Hepatocyte (in vitro differentiated cells): ENCODE data around the gene SMAP1.

ENCODE experiments used
- CTCF ChIP-seq: fragments of 200-600 bp; sonication (generic); IDR thresholded peaks from 2 replicates; pipeline ENCODE4 v1.5.1; 2016; ENCODE audit warnings: antibody characterized with exemption, mild to moderate bottlenecking; ENCODE audit not compliant: poor library complexity
- EZH2 ChIP-seq: fragments of 200-600 bp; sonication (generic); IDR thresholded peaks from 2 replicates; pipeline ENCODE4 v1.6.1; 2016; ENCODE audit warnings: antibody characterized with exemption, mild to moderate bottlenecking, borderline replicate concordance

- TF ChIP-seq CTCF (no peak), EZH2 (no peak)
Observed at GRCh38 chr6:70806086-70806485, 138.4 kb downstream of the SMAP1 start.
